ENCODE measurements around the gene EREG. TPM values are rescaled to one million over a fixed set of nuclear protein-coding genes. Genes with fewer than 3 reads are reported as not detected.
A peak's percentile ranks its signal among the peaks of the same experiment; 100 is the strongest.

Gene EREG
- polyA plus RNA-seq, 2 donors = 4.9 to 5.9 TPM

GRCh38 chr4:74366367-74366911 is 1.5 kb downstream of the EREG start:
- Histone ChIP-seq H3K36me3 (ENCODE audit: control insufficient read depth in 2 of 2, insufficient read depth in 2 of 2, low read length in 1 of 2) (no peaks in the 10 kb centered on the region), H3K9me3 (ENCODE audit: control insufficient read depth in 2 of 2, insufficient read depth in 1 of 2, low read depth in 1 of 2, low read length in 1 of 2) (no peaks in the 10 kb centered on the region), H3K4me1 (ENCODE audit: control insufficient read depth in 2 of 2, insufficient read depth in 2 of 2, low read length in 1 of 2) (peaks cover 0 to 3% of the 10 kb centered on the region in 2 donors), H3K4me3 (ENCODE audit: low read depth in 1 of 2, low read length in 2 of 2) (peak overlapping the region in 1 of 2 donors; percentile 71), H3K27ac (ENCODE audit: low read depth in 2 of 2, low read length in 1 of 2) (no peak overlapping the region), H3K27me3 (ENCODE audit: control insufficient read depth in 1 of 2, insufficient read depth in 2 of 2, low read length in 2 of 2) (no peaks in the 10 kb centered on the region)
- WGBS, 2 donors = 36 to 71% methylated on average over 2 of the region's 2 CpGs

- Histone ChIP-seq H3K4me3 (ENCODE audit: low read depth in 1 of 2, low read length in 2 of 2) (no peak overlapping the region), H3K27me3 (ENCODE audit: control insufficient read depth in 1 of 2, insufficient read depth in 2 of 2, low read length in 2 of 2) (no peaks in the 10 kb centered on the region), H3K36me3 (ENCODE audit: control insufficient read depth in 2 of 2, insufficient read depth in 2 of 2, low read length in 1 of 2) (no peaks in the 10 kb centered on the region), H3K9me3 (ENCODE audit: control insufficient read depth in 2 of 2, insufficient read depth in 1 of 2, low read depth in 1 of 2, low read length in 1 of 2) (no peaks in the 10 kb centered on the region), H3K27ac (ENCODE audit: low read depth in 2 of 2, low read length in 1 of 2) (no peak overlapping the region), H3K4me1 (ENCODE audit: control insufficient read depth in 2 of 2, insufficient read depth in 2 of 2, low read length in 1 of 2) (peaks cover 0 to 3% of the 10 kb centered on the region in 2 donors)
- WGBS, 2 donors = 23 to 26% methylated on average over 1 of the region's 1 CpG
These were observed 2.8 kb downstream of the EREG start for GRCh38 chr4:74367656-74368290.

GRCh38 chr4:74368596-74368995 is 3.7 kb downstream of the EREG start:
- no peaks in the 10 kb centered on the region for H3K27me3 ChIP-seq (ENCODE audit: control insufficient read depth in 1 of 2, insufficient read depth in 2 of 2, low read length in 2 of 2)
- no peaks in the 10 kb centered on the region for H3K9me3 ChIP-seq (ENCODE audit: control insufficient read depth in 2 of 2, insufficient read depth in 1 of 2, low read depth in 1 of 2, low read length in 1 of 2)
- 53 to 61% methylated on average over 4 of the region's 4 CpGs for WGBS, 2 donors
- H3K27ac ChIP-seq (ENCODE audit: low read depth in 2 of 2, low read length in 1 of 2) = no peak overlapping the region
- H3K4me1 ChIP-seq (ENCODE audit: control insufficient read depth in 2 of 2, insufficient read depth in 2 of 2, low read length in 1 of 2) = peaks cover 0 to 3% of the 10 kb centered on the region in 2 donors
- H3K4me3 ChIP-seq (ENCODE audit: low read depth in 1 of 2, low read length in 2 of 2) = no peak overlapping the region
- H3K36me3 ChIP-seq (ENCODE audit: control insufficient read depth in 2 of 2, insufficient read depth in 2 of 2, low read length in 1 of 2) = no peaks in the 10 kb centered on the region

GRCh38 chr4:74369855-74370254 is 4.9 kb downstream of the EREG start:
- no peak overlapping the region for H3K27ac ChIP-seq (ENCODE audit: low read depth in 2 of 2, low read length in 1 of 2)
- no peaks in the 10 kb centered on the region for H3K27me3 ChIP-seq (ENCODE audit: control insufficient read depth in 1 of 2, insufficient read depth in 2 of 2, low read length in 2 of 2)
- H3K9me3 ChIP-seq (ENCODE audit: control insufficient read depth in 2 of 2, insufficient read depth in 1 of 2, low read depth in 1 of 2, low read length in 1 of 2) = no peaks in the 10 kb centered on the region
- peaks cover 0 to 3% of the 10 kb centered on the region in 2 donors for H3K4me1 ChIP-seq (ENCODE audit: control insufficient read depth in 2 of 2, insufficient read depth in 2 of 2, low read length in 1 of 2)
- WGBS, 2 donors = 65% methylated on average over 2 of the region's 2 CpGs
- H3K36me3 ChIP-seq (ENCODE audit: control insufficient read depth in 2 of 2, insufficient read depth in 2 of 2, low read length in 1 of 2) = no peaks in the 10 kb centered on the region
- H3K4me3 ChIP-seq (ENCODE audit: low read depth in 1 of 2, low read length in 2 of 2) = no peak overlapping the region

GRCh38 chr4:74370912-74371311 is 6.0 kb downstream of the EREG start:
- Histone ChIP-seq H3K27ac (ENCODE audit: low read depth in 2 of 2, low read length in 1 of 2) (no peak overlapping the region), H3K27me3 (ENCODE audit: control insufficient read depth in 1 of 2, insufficient read depth in 2 of 2, low read length in 2 of 2) (no peaks in the 10 kb centered on the region), H3K4me3 (ENCODE audit: low read depth in 1 of 2, low read length in 2 of 2) (no peak overlapping the region), H3K4me1 (ENCODE audit: control insufficient read depth in 2 of 2, insufficient read depth in 2 of 2, low read length in 1 of 2) (no peaks in the 10 kb centered on the region), H3K36me3 (ENCODE audit: control insufficient read depth in 2 of 2, insufficient read depth in 2 of 2, low read length in 1 of 2) (no peaks in the 10 kb centered on the region), H3K9me3 (ENCODE audit: control insufficient read depth in 2 of 2, insufficient read depth in 1 of 2, low read depth in 1 of 2, low read length in 1 of 2) (no peaks in the 10 kb centered on the region)
- 13 to 29% methylated on average over 1 of the region's 1 CpG for WGBS, 2 donors

GRCh38 chr4:74374128-74374527 is 9.2 kb downstream of the EREG start:
- no peak overlapping the region for H3K4me3 ChIP-seq (ENCODE audit: low read depth in 1 of 2, low read length in 2 of 2)
- 52 to 54% methylated on average over 1 of the region's 1 CpG for WGBS, 2 donors
- H3K36me3 ChIP-seq (ENCODE audit: control insufficient read depth in 2 of 2, insufficient read depth in 2 of 2, low read length in 1 of 2) = no peaks in the 10 kb centered on the region
- no peaks in the 10 kb centered on the region for H3K9me3 ChIP-seq (ENCODE audit: control insufficient read depth in 2 of 2, insufficient read depth in 1 of 2, low read depth in 1 of 2, low read length in 1 of 2)
- no peaks in the 10 kb centered on the region for H3K4me1 ChIP-seq (ENCODE audit: control insufficient read depth in 2 of 2, insufficient read depth in 2 of 2, low read length in 1 of 2)
- no peaks in the 10 kb centered on the region for H3K27me3 ChIP-seq (ENCODE audit: control insufficient read depth in 1 of 2, insufficient read depth in 2 of 2, low read length in 2 of 2)
- H3K27ac ChIP-seq (ENCODE audit: low read depth in 2 of 2, low read length in 1 of 2) = peak overlapping the region; percentile 72 to 75

GRCh38 chr4:74374561-74375327 is 9.8 kb downstream of the EREG start:
- H3K4me1 ChIP-seq (ENCODE audit: control insufficient read depth in 2 of 2, insufficient read depth in 2 of 2, low read length in 1 of 2) = no peaks in the 10 kb centered on the region
- WGBS, 2 donors = 45 to 54% methylated on average over 10 of the region's 10 CpGs
- no peak overlapping the region for H3K4me3 ChIP-seq (ENCODE audit: low read depth in 1 of 2, low read length in 2 of 2)
- H3K9me3 ChIP-seq (ENCODE audit: control insufficient read depth in 2 of 2, insufficient read depth in 1 of 2, low read depth in 1 of 2, low read length in 1 of 2) = no peaks in the 10 kb centered on the region
- no peaks in the 10 kb centered on the region for H3K36me3 ChIP-seq (ENCODE audit: control insufficient read depth in 2 of 2, insufficient read depth in 2 of 2, low read length in 1 of 2)
- H3K27ac ChIP-seq (ENCODE audit: low read depth in 2 of 2, low read length in 1 of 2) = peak overlapping the region; percentile 72 to 75
- H3K27me3 ChIP-seq (ENCODE audit: control insufficient read depth in 1 of 2, insufficient read depth in 2 of 2, low read length in 2 of 2) = no peaks in the 10 kb centered on the region

- Histone ChIP-seq H3K9me3 (ENCODE audit: control insufficient read depth in 2 of 2, insufficient read depth in 1 of 2, low read depth in 1 of 2, low read length in 1 of 2) (no peaks in the 10 kb centered on the region), H3K27ac (ENCODE audit: low read depth in 2 of 2, low read length in 1 of 2) (peak overlapping the region in 1 of 2 donors; percentile 82), H3K27me3 (ENCODE audit: control insufficient read depth in 1 of 2, insufficient read depth in 2 of 2, low read length in 2 of 2) (no peaks in the 10 kb centered on the region), H3K36me3 (ENCODE audit: control insufficient read depth in 2 of 2, insufficient read depth in 2 of 2, low read length in 1 of 2) (no peaks in the 10 kb centered on the region), H3K4me1 (ENCODE audit: control insufficient read depth in 2 of 2, insufficient read depth in 2 of 2, low read length in 1 of 2) (no peaks in the 10 kb centered on the region), H3K4me3 (ENCODE audit: low read depth in 1 of 2, low read length in 2 of 2) (no peak overlapping the region)
- WGBS, 2 donors = 52 to 53% methylated on average over 7 of the region's 7 CpGs
These were observed 11.0 kb downstream of the EREG start for GRCh38 chr4:74375824-74376426.

- no peaks in the 10 kb centered on the region for H3K9me3 ChIP-seq (ENCODE audit: control insufficient read depth in 2 of 2, insufficient read depth in 1 of 2, low read depth in 1 of 2, low read length in 1 of 2)
- H3K4me1 ChIP-seq (ENCODE audit: control insufficient read depth in 2 of 2, insufficient read depth in 2 of 2, low read length in 1 of 2) = no peaks in the 10 kb centered on the region
- H3K4me3 ChIP-seq (ENCODE audit: low read depth in 1 of 2, low read length in 2 of 2) = no peak overlapping the region
- 49 to 54% methylated on average over 4 of the region's 4 CpGs for WGBS, 2 donors
- H3K27me3 ChIP-seq (ENCODE audit: control insufficient read depth in 1 of 2, insufficient read depth in 2 of 2, low read length in 2 of 2) = no peaks in the 10 kb centered on the region
- no peaks in the 10 kb centered on the region for H3K36me3 ChIP-seq (ENCODE audit: control insufficient read depth in 2 of 2, insufficient read depth in 2 of 2, low read length in 1 of 2)
- H3K27ac ChIP-seq (ENCODE audit: low read depth in 2 of 2, low read length in 1 of 2) = no peak overlapping the region
These were observed 12.0 kb downstream of the EREG start for GRCh38 chr4:74376888-74377483.
